ENCODE data around the gene TUFT1. TPM values are rescaled to one million over a fixed set of nuclear protein-coding genes. Genes with fewer than 3 reads are reported as not detected.

Gene TUFT1
- total RNA-seq, 1 experiment from 2014 or later, result 7.9 TPM

DNA sequence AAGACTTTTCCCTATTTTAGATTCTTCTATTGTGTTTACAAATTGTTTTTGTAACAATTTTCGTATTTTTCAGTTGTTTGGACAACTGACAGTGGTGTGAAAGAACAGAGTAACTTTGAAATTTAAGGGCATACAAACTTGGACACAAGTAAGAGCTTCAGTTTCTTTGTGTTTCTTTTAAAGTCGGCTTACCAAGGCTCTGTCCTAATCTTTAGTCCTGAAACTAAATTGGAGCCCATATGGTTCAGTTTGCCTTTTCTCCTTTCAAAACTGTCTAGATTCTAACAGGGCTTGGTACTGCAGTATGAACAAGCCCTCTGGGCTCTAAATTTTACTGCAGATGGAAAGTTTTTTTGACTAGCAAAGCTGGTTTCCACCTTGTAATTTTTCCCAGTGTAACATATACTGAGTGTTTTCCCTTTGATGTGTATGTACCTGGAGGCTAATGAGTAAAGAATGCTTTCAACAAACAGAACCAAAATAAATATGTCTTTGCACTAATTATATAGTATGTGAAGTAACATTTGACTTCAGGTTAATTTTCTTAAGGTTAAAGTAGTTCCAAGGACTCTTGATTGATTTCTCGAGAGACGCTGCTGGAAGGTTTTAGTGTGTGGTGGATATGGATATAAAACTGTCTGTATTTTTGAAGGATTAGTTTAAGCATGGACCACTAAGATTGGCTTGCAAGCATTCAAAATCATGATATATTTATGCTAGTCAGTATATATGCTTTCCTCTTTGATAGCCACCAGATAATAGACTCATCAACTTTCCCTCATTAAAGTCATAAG, 75.8 kb downstream of the TUFT1 start:
- Mint-ChIP-seq H3K4me3 (no peak overlapping the region), H3K4me1 (peaks cover 41% of the 10 kb centered on the region), H3K27me3 (ENCODE audit: low read depth) (no peaks in the 10 kb centered on the region), H3K27ac (no peak overlapping the region), H3K36me3 (0 out of 2 replicates have a peak, but pooled peaks cover 2% of the 10 kb centered on the region), H3K9me3 (no peaks in the 10 kb centered on the region)
- CTCF ChIA-PET, result interaction anchor here (0.6 kb wide), 1 partner anchor 22 kb away, joined by 3 read pairs; no protein-coding TSS in a partner anchor
- DNase-seq (ENCODE audit: low spot score) (no peak), ATAC-seq (no peak)
- POLR2A ChIA-PET, result no interaction called here
- TF ChIP-seq ZBTB43 (CRISPR knock-in tag; IDR thresholded peaks at IDR 0.05), result no peak
- no peak for TF ChIP-seq ZNF281 (CRISPR knock-in tag; IDR thresholded peaks at IDR 0.05)
- TF ChIP-seq PRRX2 (CRISPR knock-in tag; IDR thresholded peaks at IDR 0.05), result no peak
- no peak for TF ChIP-seq SMAD3 (CRISPR knock-in tag; IDR thresholded peaks at IDR 0.05; ENCODE audit: borderline replicate concordance)
- TF ChIP-seq, protein P1, sequence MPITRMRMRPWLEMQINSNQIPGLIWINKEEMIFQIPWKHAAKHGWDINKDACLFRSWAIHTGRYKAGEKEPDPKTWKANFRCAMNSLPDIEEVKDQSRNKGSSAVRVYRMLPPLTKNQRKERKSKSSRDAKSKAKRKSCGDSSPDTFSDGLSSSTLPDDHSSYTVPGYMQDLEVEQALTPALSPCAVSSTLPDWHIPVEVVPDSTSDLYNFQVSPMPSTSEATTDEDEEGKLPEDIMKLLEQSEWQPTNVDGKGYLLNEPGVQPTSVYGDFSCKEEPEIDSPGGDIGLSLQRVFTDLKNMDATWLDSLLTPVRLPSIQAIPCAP (CRISPR knock-in tag; IDR thresholded peaks at IDR 0.05), result no peak
- no peak for TF ChIP-seq E2F1 (CRISPR knock-in tag; IDR thresholded peaks at IDR 0.05)
- TF ChIP-seq SOX15 (CRISPR knock-in tag; IDR thresholded peaks at IDR 0.05), result no peak
- TF ChIP-seq USF2 (CRISPR knock-in tag; IDR thresholded peaks at IDR 0.05), result no peak
- TF ChIP-seq ZNF512 (CRISPR knock-in tag; IDR thresholded peaks at IDR 0.05; ENCODE audit: borderline replicate concordance), result no peak
- TF ChIP-seq EMX1 (CRISPR knock-in tag; IDR thresholded peaks at IDR 0.05), result no peak
- TF ChIP-seq NR3C1 (CRISPR knock-in tag; conservative IDR thresholded peaks at IDR 0.05; ENCODE audit: low read depth), result no peak
- no peak for TF ChIP-seq TEAD1 (CRISPR knock-in tag; IDR thresholded peaks at IDR 0.05)
- TF ChIP-seq, protein P2, sequence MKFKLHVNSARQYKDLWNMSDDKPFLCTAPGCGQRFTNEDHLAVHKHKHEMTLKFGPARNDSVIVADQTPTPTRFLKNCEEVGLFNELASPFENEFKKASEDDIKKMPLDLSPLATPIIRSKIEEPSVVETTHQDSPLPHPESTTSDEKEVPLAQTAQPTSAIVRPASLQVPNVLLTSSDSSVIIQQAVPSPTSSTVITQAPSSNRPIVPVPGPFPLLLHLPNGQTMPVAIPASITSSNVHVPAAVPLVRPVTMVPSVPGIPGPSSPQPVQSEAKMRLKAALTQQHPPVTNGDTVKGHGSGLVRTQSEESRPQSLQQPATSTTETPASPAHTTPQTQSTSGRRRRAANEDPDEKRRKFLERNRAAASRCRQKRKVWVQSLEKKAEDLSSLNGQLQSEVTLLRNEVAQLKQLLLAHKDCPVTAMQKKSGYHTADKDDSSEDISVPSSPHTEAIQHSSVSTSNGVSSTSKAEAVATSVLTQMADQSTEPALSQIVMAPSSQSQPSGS (CRISPR knock-in tag; IDR thresholded peaks at IDR 0.05; ENCODE audit: borderline replicate concordance, low read depth), result no peak
- TF ChIP-seq ATF1 (CRISPR knock-in tag; IDR thresholded peaks at IDR 0.05), result no peak
- no peak for TF ChIP-seq STAT6 (CRISPR knock-in tag; conservative IDR thresholded peaks at IDR 0.05; ENCODE audit: low read depth)
- TF ChIP-seq, protein P3, sequence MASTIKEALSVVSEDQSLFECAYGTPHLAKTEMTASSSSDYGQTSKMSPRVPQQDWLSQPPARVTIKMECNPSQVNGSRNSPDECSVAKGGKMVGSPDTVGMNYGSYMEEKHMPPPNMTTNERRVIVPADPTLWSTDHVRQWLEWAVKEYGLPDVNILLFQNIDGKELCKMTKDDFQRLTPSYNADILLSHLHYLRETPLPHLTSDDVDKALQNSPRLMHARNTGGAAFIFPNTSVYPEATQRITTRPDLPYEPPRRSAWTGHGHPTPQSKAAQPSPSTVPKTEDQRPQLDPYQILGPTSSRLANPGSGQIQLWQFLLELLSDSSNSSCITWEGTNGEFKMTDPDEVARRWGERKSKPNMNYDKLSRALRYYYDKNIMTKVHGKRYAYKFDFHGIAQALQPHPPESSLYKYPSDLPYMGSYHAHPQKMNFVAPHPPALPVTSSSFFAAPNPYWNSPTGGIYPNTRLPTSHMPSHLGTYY (CRISPR knock-in tag; IDR thresholded peaks at IDR 0.05), result no peak
- no peak for TF ChIP-seq ZNF317 (CRISPR knock-in tag; IDR thresholded peaks at IDR 0.05; ENCODE audit: borderline replicate concordance, low read depth)
- TF ChIP-seq PRDM15 (CRISPR knock-in tag; IDR thresholded peaks at IDR 0.05), result no peak

All from WTC11 (cell line).